ENCODE measurements around the gene BABAM2. TPM values are rescaled to one million over a fixed set of nuclear protein-coding genes. Genes with fewer than 3 reads are reported as not detected.

The BABAM2 gene
- total RNA-seq, 1 donor from 2014 or later = 34.6 TPM

- Histone ChIP-seq H3K27me3 (no peaks in the 10 kb centered on the region), H3K4me1 (no peaks in the 10 kb centered on the region), H3K4me2 (no peak overlapping the region), H3K4me3 (no peak overlapping the region), H2AFZ (replicated peaks) (no peak overlapping the region), H3K9ac (no peak overlapping the region), H3K79me2 (ENCODE audit: low read depth) (no peaks in the 10 kb centered on the region), H3K9me3 (ENCODE audit: low read depth) (no peaks in the 10 kb centered on the region), H3K36me3 (no peaks in the 10 kb centered on the region), H3K27ac (no peak overlapping the region), H4K20me1 (ENCODE audit: low read depth) (no peaks in the 10 kb centered on the region), H3F3A (ENCODE audit: low read depth) (no peaks in the 10 kb centered on the region)
- H3K27ac Mint-ChIP-seq = peak overlapping the region; percentile 13
- DNase-seq (ENCODE audit: low spot score) = no peak
- H3K27me3 Mint-ChIP-seq (ENCODE audit: insufficient read depth, low read depth) = peaks cover 2% of the 10 kb centered on the region
- H3K4me3 Mint-ChIP-seq = no peak overlapping the region
- TF ChIP-seq EZH2phosphoT487 (IDR thresholded peaks at IDR 0.05) (no peak), CTCF (IDR thresholded peaks at IDR 0.05) (no peak), EZH2 (IDR thresholded peaks at IDR 0.05) (no peak)
- H3K9me3 Mint-ChIP-seq = no peaks in the 10 kb centered on the region
- no peaks in the 10 kb centered on the region for H3K36me3 Mint-ChIP-seq
- peaks cover 18% of the 10 kb centered on the region for H3K4me1 Mint-ChIP-seq
Measured at GRCh38 chr2:28286678-28287077, 396.1 kb downstream of the BABAM2 start.

GRCh38 chr2:28287256-28287915, 396.9 kb downstream of the BABAM2 start:
- peaks cover 2% of the 10 kb centered on the region for H3K27me3 Mint-ChIP-seq (ENCODE audit: insufficient read depth, low read depth)

GRCh38 chr2:28288620-28289019, 398.1 kb downstream of the BABAM2 start:
- Mint-ChIP-seq H3K27me3 (ENCODE audit: insufficient read depth, low read depth) (no peaks in the 10 kb centered on the region), H3K4me3 (no peak overlapping the region), H3K4me1 (peaks cover 18% of the 10 kb centered on the region), H3K9me3 (no peaks in the 10 kb centered on the region), H3K27ac (peak overlapping the region; percentile 81), H3K36me3 (no peaks in the 10 kb centered on the region)
- no peaks in the 10 kb centered on the region for H3K27me3 ChIP-seq
- no peaks in the 10 kb centered on the region for H3K79me2 ChIP-seq (ENCODE audit: low read depth)
- no peak overlapping the region for H3K9ac ChIP-seq
- H3F3A ChIP-seq (ENCODE audit: low read depth) = no peaks in the 10 kb centered on the region
- no peaks in the 10 kb centered on the region for H3K36me3 ChIP-seq
- no peak overlapping the region for H3K4me2 ChIP-seq
- DNase-seq (ENCODE audit: low spot score) = no peak
- TF ChIP-seq EZH2 (IDR thresholded peaks at IDR 0.05) (no peak), CTCF (IDR thresholded peaks at IDR 0.05) (no peak), EZH2phosphoT487 (IDR thresholded peaks at IDR 0.05) (no peak)
- H2AFZ ChIP-seq (replicated peaks) = no peak overlapping the region
- no peak overlapping the region for H3K27ac ChIP-seq
- H4K20me1 ChIP-seq (ENCODE audit: low read depth) = no peaks in the 10 kb centered on the region
- no peaks in the 10 kb centered on the region for H3K4me1 ChIP-seq
- no peak overlapping the region for H3K4me3 ChIP-seq
- H3K9me3 ChIP-seq (ENCODE audit: low read depth) = no peaks in the 10 kb centered on the region

More at GRCh38 chr2:28287256-28287915, 396.9 kb downstream of the BABAM2 start:
- TF ChIP-seq EZH2 (IDR thresholded peaks at IDR 0.05) (no peak), EZH2phosphoT487 (IDR thresholded peaks at IDR 0.05) (no peak), CTCF (IDR thresholded peaks at IDR 0.05) (no peak)
- Histone ChIP-seq H3K9me3 (ENCODE audit: low read depth) (no peaks in the 10 kb centered on the region), H2AFZ (replicated peaks) (no peak overlapping the region), H3K36me3 (no peaks in the 10 kb centered on the region), H3F3A (ENCODE audit: low read depth) (no peaks in the 10 kb centered on the region), H3K27ac (no peak overlapping the region), H4K20me1 (ENCODE audit: low read depth) (no peaks in the 10 kb centered on the region), H3K4me2 (no peak overlapping the region), H3K9ac (no peak overlapping the region), H3K79me2 (ENCODE audit: low read depth) (no peaks in the 10 kb centered on the region), H3K4me3 (no peak overlapping the region), H3K27me3 (no peaks in the 10 kb centered on the region), H3K4me1 (no peaks in the 10 kb centered on the region)
- no peak overlapping the region for H3K27ac Mint-ChIP-seq
- no peaks in the 10 kb centered on the region for H3K36me3 Mint-ChIP-seq
- H3K4me3 Mint-ChIP-seq = no peak overlapping the region
- H3K4me1 Mint-ChIP-seq = peaks cover 18% of the 10 kb centered on the region
- DNase-seq (ENCODE audit: low spot score) = no peak
- H3K9me3 Mint-ChIP-seq = no peaks in the 10 kb centered on the region

All from neural progenitor cell (in vitro differentiated cells).